Measurements from ENCODE around the gene IGFBP1.

DNA sequence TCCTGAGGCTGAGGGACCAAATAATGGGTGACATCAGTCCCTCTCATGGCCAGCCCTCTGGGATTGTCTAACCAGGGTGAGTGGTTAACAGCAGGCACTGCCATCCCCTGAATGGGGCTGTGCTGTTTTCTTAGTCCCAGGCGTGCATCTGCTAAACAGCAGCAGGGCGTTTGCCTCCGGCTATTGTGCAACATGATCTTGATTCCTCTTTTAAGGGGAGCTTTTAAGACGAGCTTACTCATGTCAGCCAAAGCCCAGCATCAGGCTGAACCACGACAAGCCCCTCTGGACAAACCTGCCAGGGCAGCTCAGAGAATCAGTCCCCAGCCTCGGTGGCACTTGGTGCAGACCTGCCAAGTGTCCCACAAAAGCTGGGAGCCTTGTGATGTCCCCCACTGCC, 49.0 kb downstream of the IGFBP1 start:
- TF ChIP-seq, protein P1, sequence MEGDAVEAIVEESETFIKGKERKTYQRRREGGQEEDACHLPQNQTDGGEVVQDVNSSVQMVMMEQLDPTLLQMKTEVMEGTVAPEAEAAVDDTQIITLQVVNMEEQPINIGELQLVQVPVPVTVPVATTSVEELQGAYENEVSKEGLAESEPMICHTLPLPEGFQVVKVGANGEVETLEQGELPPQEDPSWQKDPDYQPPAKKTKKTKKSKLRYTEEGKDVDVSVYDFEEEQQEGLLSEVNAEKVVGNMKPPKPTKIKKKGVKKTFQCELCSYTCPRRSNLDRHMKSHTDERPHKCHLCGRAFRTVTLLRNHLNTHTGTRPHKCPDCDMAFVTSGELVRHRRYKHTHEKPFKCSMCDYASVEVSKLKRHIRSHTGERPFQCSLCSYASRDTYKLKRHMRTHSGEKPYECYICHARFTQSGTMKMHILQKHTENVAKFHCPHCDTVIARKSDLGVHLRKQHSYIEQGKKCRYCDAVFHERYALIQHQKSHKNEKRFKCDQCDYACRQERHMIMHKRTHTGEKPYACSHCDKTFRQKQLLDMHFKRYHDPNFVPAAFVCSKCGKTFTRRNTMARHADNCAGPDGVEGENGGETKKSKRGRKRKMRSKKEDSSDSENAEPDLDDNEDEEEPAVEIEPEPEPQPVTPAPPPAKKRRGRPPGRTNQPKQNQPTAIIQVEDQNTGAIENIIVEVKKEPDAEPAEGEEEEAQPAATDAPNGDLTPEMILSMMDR (IDR thresholded peaks at IDR 0.05; ENCODE audit: insufficient read depth, low read length, poor library complexity, severe bottlenecking): no peak
- no peak for TF ChIP-seq EZH2phosphoT487 (conservative IDR thresholded peaks at IDR 0.05; ENCODE audit: low read length)

Measured in SU-DHL-6 (cell line).